SIG-M5 treated with dmso at 0.1 percent for 504 hours (cell line): ENCODE results near the gene LRBA.
"Not testable (repeated sequence)": the region's sequence is repeated elsewhere in the genome, so short reads cannot be mapped to it uniquely, and the experiment has no call there.

Source experiments
- DNase-seq: peaks from one replicate; lab custom pipeline; 2025; ENCODE audit not compliant: unreplicated experiment; lab: John Stamatoyannopoulos, UW

The LRBA gene

DNA sequence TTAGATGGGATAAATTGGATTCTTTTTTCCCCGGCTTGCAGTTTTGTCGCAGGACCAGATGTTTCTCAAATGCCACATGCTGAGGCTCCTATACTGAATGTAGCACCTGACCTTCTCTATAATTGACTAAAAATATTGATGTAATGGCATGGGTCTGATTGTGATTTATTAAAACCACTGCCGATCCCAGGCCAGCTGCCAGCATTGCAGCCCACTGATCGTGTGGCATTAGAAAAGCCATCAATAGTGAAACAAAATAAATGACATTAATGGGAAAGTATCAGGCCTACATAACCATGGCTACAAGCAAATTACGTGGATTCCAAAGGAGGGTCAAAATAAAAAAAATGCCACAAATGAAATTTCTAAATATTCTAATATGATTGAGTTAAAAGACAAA lies 334.4 kb downstream of the LRBA start:
- DNase-seq = no peak

DNA sequence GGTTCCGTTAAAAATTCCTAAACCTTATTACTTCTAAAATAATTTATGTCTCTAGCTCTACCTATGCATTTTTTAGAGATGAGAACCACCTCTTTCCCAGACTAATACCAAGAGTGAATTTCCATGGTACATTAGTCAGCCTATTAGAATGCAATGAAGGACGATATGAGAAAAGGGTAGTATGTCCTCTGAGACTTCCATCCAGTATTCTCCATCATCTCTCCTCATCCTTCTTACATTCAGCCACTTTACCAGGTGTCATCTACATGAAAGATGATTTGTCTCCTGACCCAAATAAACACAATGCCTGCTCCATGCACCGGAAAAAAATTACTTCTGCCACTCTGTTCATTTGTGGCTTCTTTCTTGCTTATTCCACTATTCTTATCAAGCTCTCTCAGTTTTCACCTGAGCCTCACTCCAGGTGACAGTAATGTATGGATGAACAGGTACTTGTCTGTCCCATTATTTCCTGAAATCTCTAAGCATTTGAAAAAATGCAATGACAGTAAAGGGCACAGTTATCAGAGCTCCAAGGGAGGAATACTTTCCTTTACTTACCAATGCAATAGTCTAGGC lies 335.2 kb downstream of the LRBA start:
- no peak for DNase-seq

DNA sequence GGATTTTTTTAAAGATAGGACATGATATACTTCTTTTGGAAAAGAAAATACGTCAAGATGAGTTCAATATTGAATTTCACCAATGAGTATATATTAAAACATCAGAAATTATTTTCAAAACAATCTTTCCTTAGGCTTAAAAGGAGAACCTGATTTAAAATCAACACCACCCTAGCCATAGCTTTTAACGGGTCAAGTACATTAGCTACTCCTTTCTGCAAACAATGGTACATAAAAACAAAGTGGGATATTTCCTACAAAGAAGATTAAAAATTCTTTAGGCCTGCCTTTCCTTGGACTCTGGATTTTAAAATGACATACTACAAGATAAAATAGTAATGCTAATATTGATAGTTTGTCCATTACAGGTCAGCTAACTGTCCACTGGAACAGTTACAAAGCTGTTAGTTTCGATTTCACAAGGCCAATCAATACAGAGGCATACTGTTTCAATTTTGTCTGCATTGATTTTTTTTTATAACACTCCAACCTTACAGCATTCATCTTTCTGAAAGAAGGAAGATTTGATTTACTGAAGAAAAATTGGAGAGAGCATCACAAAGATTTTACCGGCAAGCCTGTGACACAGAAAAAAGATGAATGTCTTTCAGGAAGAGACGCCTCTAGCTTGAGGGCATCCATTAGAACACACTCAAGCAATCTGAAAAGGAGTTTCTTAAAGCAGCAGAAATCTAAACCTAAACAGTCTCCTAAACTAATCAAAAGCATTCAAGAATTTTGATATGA lies 335.9 kb downstream of the LRBA start:
- no peak for DNase-seq

- DNase-seq = no peak
Observed at GRCh38 chr4:150673793-150674192, 341.3 kb downstream of the LRBA start.

DNA sequence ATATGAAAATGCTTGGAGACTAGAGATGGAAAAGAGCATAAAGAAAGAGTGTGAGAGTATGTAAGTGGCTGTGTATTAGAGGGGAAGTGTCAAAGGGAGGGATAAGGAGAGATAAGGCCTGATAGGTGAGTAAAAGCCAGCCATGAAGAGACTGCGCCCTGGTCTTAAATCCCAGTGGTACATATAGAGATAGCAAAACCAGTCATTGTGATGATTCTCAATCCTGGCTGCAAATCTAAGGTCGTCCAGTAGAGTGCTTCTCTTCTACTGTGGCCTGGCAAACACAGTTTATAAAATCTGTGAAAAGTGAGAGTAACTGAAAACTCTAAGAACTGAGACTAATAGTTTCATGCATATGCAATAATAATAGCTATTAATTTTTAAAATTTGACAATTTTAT lies 346.3 kb downstream of the LRBA start:
- DNase-seq = no peak

GRCh38 chr4:150664935-150665334 lies 350.1 kb downstream of the LRBA start:
- no peak for DNase-seq

DNA sequence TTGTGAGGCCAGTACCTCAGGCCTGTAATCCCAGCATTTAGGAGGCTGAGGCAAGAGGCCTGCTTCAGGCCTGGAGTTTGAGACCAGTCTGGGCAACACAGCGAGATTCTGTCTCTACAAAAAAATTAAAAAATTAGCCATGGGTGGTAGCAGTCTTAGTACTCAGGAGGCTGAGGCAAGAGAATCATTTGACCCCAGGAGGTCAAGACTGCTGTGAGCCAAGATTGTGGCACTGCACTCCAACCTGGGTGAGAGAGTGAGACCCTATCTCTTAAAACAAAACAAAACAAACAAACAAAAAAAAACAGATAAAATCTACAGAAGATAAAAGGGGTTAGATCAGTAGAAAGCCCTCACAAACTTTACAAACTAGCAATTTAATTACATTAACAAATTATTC lies 352.4 kb downstream of the LRBA start:
- no peak for DNase-seq

GRCh38 chr4:150661551-150661950 lies 353.5 kb downstream of the LRBA start:
- not testable (repeated sequence) for DNase-seq

GRCh38 chr4:150658258-150658657 lies 356.8 kb downstream of the LRBA start:
- not testable (repeated sequence) for DNase-seq

DNA sequence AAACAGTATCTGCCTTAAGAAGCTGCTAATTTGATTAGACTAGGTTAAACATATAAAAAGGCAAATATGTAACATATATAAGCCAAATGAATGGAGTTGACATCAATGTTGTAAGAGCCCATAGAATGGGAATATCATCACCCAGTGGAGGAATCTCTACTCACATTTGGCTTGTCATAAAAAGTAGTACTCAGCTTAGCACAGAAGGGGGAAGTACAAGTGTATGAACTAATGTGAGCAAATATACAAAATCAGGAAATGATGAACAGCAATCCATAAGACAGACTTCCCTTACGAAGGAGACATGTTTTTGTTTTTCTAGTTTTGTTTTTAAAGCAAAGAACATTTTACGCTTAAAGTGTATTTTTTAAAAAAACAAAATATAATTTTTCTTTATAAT lies 358.2 kb downstream of the LRBA start:
- peak; percentile 29 for DNase-seq

GRCh38 chr4:150650751-150651150 lies 364.3 kb downstream of the LRBA start:
- no peak for DNase-seq

- DNase-seq = no peak
Observed at GRCh38 chr4:150648123-150648522, 367.0 kb downstream of the LRBA start.

DNA sequence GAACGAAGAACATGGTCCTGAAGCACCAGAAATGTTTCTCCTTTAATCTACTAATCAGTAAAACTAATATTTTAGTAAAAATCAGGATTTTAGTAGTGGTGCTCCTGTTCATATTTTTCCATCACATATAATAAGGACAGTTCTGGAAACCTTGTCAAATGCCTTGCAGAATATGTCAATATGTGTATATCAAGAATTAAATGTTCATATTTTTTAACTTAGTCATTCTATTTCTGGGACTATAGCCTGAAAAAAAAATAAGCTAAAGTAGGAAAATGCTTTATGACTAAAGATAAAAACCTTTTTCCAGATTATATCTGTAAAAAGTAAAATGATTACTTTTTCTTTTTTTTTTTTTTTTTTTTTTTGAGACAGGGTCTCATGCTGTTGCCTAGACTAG lies 368.1 kb downstream of the LRBA start:
- DNase-seq = no peak

GRCh38 chr4:150641612-150642011 lies 373.5 kb downstream of the LRBA start:
- no peak for DNase-seq

GRCh38 chr4:150632639-150633038 lies 382.4 kb downstream of the LRBA start:
- DNase-seq = no peak

DNA sequence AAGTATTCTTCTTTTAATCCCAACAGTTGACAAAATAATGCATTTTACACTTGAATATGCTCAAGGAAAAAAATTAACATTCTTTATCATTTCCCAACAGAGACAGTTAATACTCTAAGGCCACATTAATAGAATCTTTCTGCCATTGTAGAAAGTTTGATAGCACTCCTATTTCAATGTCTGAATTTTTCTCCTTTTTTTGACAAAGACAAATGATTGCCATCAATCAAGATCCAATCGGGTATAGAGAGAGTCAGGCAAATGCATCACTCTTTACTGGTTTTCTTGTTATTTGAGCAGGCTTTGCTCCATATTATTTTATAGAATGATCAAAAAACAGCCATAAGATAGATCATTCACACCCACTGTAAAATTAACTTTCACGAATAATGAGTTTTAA lies 387.0 kb downstream of the LRBA start:
- no peak for DNase-seq

DNA sequence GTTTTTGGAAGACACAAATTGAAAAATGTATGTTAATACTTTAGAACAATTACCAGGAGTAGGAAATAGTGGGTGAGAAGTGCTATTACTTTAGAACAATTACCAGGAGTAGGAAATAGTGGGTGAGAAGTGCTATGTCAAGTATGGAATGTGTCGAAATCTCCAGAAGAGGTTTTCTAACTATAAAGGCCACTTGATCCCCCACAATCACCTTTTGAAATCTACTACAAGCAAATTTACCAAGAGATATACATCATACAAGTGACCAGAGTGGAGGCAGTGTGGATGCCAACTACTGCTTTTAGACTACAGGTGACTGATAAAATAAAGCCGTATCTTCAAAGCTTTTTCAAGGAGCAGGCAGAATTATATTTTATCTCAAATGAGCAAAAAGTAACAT lies 390.1 kb downstream of the LRBA start:
- DNase-seq = no peak

DNA sequence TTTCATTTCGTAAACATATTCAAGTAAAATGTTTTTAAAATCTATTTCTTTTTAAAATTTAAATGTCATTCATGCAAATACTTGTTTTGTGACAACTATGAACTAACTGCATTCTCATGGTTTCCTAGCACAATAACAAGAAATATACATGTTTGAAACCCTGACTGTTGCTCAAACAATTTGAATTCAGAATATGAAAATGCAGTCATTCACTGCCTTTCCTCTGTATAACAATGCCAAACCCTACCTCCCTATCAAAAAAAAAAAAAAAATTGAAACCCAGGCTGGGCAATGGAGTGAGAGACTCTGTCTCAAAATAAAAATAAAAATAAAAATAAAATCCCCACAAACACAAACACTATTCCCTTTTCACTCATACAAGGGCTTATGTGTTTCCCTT lies 391.0 kb downstream of the LRBA start:
- no peak for DNase-seq

- DNase-seq = no peak
Observed at GRCh38 chr4:150619042-150619441, 396.0 kb downstream of the LRBA start.

GRCh38 chr4:150609131-150609530 lies 406.0 kb downstream of the LRBA start:
- DNase-seq = no peak

DNA sequence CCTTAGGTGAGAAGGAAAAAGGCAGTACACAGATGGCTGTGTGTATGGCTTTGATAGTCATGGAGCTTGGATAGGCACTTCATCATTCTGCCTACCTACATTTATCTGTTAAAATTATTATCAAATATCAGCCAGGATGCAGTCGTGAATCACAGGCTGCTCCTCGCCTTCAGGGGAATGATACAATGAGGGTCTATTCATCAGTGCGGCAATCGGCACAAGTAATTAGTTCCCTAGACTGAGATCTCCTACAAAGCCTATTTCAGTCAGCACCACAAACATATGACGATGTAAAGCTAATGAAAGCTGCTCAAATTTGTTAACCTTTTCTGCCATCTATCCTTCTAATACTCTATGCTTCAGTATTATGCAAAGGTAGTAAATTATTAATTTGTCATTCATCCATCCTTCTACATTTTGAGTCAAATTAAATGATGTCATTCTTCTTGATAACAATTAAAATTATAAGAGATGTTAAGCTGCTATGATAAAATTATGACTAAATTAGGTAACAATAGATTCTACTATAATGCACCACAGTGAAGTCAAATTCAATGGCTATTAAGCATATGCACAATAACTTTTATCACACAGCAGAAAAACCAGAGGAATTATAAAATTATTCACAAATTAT lies 414.2 kb downstream of the LRBA start:
- DNase-seq = no peak

DNA sequence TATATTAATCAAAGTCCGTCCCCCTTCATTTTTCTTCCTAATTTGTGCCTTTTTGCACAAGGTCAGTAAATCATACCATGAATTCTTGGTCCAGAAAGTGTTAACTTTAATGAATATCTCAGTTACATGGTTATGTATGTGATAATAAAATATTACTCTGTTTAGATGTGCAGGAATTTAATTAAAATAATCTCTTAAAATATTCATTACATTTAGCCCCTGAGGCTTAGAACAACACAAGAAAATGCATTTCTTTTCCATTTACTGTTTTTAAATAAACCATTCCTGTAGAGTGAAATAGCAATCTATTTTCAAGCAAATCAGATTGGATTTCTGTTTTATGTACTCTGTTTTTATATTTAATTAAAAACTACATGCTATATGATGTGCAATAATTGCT lies 415.5 kb downstream of the LRBA start:
- DNase-seq = no peak

DNA sequence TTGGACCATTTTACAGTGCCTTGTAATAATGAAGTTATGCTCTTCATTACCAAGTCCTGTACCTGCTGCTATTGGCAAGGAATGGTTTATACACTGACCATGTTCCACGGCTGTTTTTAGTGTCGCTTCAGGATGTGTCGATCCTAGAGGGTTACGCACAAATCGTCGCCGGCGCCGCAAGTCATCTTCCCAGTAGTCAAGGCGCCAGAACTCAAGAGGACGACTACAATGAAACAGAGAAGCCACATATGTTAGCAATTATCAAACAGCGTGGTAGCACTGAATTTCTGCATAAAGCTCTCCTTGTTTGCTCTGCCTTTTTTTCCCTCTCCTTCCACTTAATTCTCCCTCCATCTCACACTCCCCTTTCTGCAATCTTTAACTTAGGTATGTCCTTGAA lies 416.2 kb downstream of the LRBA start:
- DNase-seq = no peak
